ENCODE measurements around the gene TIMM17A.
"Not testable (repeated sequence)": the region's sequence is repeated elsewhere in the genome, so short reads cannot be mapped to it uniquely, and the experiment has no call there.

Gene TIMM17A

DNA sequence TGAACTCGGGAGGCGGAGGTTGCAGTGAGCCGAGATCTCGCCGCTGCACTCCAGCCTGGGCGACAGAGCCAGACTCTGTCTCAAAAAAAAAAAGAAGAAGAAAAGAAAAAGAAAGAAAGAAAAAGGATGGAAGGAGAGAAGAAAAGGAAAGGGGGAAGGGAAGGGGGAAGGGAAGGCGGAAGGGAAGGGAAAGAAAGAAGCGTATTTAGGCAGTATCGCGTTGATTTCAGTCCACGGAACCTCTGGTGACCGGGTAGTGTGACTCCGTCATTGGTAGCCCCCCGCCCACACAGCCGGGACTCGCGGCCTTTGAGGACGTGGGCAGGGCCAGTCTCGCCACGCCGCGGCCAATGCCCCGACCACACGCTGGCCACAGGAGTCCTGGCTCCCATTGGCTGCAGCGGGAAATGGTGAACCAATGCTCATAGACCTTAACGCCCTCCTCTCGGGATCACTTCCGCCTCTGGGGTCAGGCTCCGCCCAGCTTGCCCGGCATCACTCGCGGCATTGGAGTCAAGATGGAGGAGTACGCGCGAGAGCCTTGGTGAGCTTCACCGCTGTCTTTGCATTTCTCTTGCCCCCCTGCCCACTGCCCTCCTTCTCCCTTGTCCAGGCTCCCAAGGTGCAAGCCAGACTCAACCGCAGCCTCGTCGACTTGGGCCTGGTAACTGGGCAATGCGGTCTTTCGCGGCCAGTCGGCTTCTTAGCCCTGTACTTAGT, at the start of gene TIMM17A:
Gene TIMM17A (plus strand): TSS at position 495 of the 720 bp plus-strand sequence. CDS start 24 bp downstream, at position 519.
- DNase-seq, result peak; percentile 97

DNA sequence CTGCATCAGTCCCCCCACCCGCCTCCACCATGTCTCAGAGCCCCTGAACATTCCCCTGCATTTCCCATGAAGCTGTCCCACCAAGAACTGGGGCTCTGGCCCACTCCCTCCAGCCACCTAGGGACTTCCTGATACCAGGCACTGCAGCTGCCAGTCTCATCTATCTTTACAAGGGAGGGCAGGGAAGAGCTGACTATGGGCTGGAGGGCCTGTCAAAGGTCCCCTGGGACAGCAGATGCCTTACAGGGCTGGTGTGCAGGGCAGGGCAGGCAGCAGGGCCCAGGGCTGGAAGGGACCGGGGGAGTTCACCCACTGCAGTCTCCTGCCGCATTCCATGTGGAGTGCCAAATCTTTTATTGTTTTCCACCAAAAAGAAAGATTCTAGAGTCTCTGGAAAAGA, 49.0 kb upstream of the TIMM17A start:
- DNase-seq, result no peak

DNA sequence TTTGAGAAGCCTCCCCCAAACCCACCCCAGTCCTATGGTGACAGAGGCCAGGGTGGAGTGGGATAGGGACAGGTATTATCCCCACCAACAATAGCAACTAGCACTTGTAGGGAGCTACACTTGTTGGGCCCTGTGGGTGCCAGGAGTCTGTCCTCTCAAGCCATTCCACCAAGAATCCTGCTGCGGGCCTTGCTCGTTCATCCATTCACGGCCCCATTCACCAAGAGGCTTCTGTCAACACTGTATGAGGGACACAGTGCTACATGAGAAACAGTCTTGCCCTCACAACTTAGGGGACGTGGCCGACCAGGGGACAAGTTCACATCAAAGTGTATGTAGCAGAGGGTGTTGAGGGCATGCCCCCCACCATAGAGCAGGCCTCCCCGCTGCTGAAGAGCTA, 47.7 kb upstream of the TIMM17A start:
- DNase-seq, result no peak

DNA sequence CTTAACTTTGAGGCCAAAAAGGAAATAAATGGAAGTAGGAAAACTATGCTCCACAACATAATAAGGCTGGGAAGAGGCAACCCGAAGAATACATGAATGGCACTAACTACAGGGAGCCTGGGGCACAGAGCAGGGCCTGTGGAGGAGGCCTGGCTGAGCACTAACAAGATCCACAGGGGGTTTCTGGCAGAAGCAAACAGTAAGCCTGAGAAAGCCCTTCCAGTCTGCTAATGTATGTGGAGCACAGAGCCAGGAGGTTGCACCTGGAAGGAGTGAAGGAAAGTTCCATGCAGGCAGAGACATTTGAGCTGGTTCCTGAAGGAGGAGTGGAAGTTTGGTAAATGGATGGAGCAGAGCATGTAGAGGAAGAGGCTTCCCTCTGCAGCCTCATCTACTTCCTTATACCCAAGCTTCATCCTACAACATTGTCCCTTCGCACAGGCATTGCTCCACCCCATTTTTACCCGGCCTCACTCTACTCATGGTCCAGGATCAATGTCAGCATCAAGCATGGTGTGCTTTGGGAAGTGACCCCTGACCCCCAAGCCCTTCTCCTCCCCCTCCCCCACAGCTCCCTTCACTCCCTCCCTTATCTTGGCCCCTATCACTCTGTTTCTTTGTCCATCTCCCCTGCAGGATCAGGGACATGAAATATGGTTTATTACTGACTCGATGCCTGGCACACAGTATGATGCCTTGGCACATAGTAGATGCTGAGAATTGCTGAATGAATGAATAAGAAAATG, 43.3 kb upstream of the TIMM17A start:
- DNase-seq, result no peak

DNA sequence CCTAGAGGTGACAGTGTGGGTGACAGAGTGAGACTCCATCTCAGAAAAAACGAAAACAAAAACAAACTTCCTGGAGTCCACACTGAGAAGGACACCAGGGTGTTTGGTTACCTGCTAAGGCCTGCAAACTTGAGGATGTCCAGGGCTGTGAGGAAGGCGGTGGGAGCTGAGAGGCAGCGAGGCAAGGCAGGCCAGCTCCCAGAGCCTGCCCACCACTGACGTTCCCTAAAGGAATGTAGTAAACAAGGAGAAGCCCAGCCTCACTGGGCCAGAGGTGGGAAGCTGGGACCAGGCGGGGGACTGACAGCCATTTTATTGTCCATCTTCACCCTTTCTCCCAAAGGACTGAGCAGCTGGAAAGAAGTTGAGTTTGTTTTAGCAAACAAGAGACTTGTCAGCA, 42.5 kb upstream of the TIMM17A start:
- DNase-seq, result no peak

DNA sequence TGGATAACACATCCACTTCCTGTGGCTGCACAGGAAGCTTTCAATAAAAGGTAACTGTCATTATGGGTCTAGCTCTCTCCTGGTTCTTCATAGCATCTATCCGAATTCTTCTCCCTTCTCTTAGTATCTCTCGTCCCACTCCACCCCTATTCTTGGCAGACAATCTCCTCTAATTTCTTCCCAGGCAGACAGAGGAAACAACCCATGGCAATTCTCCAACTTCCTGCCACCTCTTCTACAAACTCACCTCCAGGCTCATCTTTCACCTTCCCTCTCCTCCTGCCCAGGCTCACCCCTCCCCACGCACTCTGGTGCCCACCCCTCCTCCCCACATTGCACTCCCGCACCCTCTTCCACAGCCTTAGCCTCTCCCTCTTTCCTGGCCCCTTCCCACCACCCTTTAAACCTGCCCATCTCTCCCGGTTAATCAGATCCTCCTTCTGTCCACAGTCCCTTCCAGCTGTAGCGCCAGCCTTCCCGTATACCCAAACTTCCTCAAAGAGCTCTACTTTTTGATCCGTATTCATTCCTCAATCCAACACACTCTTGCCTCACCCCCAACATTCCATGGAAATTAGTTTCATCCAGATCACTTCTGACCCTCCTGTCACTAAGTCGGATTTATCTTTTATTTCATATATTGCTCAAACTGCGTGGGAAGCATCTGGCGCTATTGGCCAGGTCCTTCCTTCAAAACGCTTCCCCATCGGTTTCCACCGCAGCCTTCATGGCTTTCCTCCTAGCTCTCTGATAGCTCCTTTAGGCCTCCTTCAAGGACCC, 40.7 kb upstream of the TIMM17A start:
- no peak for DNase-seq

DNA sequence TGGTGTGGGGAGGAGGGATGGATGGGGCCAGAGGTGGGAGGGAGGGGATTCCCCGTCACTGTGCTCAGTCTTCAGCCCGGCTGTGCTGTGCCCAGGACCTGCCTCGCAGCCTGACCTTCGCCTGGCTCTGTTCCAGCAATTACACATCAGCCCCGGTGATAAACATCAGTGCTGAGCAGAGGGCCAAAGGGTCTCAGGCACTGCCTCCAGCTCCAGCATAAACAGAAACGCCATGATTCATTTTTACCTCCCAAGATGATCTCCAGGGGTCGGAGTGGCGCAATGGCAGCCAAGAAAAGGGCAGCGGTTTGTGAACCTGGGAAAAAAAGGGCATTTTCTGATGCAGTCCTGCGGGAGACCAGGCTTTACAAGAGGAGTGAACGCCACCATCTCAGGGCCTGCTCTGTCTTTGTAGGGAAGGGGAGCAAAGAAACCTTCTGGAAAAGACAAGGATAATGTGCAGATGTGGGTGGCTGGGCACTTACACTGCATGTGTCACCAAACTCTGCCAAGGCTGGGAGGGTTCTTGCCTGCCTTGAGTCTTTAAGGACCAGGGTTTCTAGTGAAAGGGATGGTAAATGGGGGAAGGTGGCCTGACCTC, 38.6 kb upstream of the TIMM17A start:
- peak; percentile 39 for DNase-seq

DNA sequence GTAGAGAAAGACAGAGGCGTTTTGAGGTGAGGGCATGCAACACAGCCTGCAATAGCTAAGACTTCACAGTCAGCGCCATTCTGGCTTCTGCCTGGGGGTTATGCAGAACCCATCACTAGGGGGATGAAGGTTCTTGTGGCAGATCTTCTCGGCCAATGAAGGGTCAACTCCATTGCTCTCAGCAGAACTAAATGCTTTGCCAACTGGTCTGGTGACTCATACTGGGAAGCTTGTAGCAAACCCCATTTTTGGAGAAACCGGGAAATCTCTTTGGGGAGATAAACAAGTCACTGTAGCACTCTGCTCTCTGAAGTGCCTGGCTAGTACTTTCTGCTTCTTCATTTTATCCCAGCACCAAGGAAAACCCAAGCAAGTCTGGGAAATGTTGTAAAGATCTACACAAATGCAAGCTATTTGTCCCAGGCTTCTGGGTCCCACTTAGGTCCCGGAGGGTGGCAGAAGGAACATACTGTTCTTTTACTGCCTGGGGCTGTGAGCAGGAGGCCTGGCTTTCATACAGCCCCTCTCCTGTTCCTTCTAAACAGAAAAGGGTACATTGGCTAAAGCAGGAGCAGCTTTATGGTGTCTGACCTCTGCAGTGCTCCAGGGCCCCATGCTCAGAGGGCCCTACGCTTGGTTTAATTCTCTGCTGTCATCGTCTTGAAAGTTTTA, 37.8 kb upstream of the TIMM17A start:
- DNase-seq, result no peak

DNA sequence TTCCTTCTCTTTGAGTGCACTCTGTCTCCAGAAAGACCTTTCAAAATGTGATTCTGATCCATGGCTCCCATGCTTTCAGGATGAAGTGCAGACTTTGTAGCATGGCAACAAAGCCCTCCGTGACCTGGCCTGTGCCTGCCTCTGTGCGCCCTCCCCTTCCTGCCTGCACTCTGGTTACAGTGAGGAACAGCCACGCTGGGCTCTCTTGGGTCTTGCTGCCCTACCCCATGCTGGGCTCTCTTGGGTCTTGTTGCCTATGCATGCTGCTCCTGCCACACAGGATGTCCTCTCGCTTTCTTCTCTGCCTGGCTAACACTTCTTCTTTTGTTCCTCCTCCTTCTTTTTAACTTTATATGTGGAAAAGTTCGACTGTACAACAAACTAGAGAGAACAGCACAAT, 37.0 kb upstream of the TIMM17A start:
- no peak for DNase-seq

DNA sequence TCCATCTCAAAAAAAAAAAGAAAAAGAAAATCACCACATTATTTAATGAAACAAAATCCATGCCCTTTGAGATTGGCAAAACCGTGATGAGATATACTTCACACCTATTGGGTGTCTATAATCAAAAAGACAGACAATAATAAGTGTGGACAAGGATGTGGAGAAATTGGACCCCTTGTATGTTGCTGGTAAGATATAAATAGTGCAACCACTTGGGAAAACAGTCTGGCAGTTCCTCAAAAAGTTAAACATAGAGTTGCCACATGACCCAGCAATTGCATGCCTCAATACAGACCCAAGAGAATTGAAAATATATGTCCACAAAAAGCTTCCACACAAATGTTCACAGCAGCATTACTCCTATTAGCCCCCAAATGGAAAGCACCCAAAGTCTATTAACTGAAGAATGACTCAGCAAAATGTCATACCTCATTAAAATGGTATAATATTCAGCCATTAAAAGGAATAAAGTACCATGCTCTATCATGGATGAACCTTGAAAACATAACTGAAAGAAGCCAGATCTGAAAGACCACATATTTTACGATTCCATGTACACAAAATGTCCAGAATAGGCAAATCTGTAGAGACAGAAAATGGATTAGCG, 33.2 kb upstream of the TIMM17A start:
- DNase-seq, result no peak

DNA sequence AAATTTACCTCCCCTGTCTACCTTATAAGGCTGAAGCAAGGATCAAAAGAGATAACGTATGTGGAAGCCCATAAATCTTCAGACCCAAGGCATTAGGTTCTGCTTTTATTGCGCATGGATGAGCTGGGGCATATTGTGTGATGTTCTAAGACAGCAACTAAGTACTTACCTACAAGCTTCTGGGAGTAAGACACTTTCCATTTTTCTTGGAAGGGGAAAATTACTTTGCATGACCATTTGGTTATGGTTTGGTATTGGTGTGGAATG, 30.1 kb upstream of the TIMM17A start:
- no peak for DNase-seq

DNA sequence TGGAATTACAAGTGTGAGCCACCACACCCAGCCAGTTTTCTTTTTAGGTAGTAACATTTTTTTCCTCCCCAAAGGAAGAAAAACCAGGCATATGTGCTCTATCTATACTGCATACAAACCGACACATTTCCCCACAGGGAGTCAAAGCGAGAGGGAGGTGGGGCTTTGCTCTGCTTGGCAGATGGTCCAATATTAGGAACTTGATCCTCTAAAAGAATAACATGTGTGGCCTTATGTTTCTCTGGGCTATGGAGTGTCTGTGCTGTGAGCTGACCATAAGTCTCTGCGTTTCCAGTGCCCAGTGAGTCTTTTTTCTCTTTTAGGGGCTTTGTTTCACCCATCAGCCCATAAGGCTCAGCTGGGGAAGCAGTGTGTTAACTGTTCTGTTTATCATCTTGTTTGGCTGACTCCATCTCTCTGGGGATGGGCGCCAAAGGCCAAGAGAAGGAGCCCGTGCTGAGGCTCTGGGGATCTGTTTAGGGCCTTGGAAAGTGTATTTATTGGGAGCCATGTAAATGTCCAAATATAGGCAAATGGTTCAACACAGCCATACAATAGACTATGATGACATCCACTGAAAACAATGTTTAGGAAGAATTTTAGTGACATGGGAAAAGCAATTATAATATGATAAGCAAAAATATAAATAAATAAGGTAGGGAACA, 29.2 kb upstream of the TIMM17A start:
- no peak for DNase-seq

DNA sequence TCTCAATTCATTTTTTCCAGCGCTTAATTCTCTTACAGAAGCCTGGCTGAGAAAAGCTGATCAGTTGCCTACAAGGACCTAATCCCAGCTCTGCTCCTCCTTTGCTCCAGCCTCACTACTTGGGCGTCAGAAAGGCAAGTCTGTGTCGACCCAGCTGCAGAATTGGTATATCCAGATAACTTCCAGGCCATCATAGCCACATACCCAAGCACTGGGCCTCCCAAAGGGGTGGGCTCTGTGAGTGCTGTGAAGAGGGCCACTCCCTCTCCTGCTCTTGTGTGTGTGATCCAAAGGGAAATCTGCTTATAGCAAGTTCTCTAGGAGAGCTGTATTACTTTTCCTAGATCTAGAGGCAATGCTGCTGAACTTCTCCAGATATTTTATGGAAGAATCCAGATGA, 27.0 kb upstream of the TIMM17A start:
- DNase-seq, result no peak

DNA sequence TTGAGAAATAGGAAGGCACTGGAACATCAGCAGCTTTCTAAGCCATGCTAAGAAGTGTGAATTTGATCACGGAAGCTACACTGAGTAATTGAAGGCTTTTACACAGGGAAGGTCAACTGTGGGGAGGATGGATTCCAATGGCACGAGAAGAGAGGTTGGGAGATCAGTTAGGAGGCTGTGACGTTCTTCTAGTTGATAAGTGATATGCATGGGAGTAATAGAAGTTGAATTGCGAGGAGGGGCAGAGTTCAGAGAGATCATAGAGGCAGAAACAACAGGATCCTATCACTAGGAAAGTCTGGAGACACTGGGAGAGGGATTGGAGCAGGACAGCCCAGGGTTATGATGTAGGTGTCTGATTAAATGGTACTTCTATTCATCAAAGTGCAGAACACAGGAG, 25.2 kb upstream of the TIMM17A start:
- DNase-seq, result no peak

DNA sequence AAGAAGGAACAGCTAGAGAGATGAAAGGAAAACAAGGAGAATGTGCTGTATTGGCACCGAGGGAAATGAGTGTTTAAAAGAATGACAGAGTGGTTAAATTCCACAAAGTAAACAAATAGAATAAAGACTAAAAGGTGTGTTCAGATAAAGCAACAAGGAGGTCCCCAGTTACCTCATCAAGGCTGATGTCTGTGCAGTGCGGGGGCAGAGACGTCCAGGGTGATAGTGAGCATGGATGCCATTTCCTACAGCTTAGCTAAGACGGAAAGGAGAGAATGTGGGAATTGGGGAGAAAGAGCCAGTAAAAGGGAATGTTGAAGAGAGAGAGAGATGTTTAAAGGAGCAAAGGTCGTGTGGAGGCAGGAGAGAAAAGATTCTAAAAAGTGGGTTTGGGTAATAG, 24.5 kb upstream of the TIMM17A start:
- no peak for DNase-seq

DNA sequence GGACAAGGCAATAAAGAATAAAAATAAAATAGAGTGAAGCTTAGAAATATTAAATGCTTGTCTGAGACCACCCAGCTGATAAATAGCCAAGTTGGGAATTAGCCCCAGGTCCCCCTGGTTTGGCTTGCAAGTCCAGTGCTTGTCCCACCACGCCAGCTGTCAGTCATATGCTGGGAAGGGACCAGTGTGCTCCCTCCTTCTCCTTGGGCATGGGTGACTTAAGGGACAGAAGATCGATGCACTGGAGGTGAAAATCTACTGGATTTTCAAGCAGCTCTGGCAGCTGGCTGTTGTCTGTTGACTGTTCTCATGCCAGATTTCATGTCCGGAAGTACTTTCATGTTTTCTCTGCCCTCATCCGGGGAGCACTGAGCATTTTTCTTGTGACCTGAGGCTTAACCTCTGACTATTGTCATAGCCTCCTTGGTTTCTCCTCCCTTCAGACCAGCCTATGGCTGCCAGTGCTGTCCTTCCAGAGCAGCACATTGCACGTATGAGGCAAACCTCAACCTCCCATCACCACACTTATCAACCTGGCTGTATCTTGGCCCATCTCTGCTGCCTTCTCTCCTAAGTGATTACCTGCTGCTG, 21.4 kb upstream of the TIMM17A start:
- no peak for DNase-seq

DNA sequence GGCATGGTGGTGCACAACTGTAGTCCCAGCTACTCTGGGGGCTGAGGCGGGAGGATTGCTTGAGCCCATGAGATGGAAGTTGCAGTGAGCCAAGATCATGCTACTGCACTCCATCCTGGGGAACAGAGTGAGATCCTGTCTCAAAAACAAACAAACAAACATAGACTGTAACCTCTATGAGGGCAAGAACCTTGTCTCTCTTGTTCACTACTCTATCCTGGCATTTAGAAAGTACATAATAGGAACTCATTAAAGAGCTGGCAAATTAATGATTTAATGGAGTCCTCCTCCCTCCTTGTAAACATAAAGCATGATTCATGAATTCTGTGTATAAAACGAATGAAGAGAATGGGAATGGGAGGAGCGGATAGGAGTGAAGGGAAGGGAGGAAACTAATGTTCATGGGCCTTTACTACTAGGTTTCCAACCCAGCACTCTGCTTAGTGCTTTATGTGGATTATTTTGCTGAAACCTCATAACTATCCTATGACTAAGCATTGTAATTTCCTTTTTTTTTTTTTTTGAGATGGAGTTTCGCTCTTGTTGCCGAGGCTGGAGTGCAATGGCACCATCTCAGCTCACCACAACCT, 17.6 kb upstream of the TIMM17A start:
- no peak for DNase-seq

DNA sequence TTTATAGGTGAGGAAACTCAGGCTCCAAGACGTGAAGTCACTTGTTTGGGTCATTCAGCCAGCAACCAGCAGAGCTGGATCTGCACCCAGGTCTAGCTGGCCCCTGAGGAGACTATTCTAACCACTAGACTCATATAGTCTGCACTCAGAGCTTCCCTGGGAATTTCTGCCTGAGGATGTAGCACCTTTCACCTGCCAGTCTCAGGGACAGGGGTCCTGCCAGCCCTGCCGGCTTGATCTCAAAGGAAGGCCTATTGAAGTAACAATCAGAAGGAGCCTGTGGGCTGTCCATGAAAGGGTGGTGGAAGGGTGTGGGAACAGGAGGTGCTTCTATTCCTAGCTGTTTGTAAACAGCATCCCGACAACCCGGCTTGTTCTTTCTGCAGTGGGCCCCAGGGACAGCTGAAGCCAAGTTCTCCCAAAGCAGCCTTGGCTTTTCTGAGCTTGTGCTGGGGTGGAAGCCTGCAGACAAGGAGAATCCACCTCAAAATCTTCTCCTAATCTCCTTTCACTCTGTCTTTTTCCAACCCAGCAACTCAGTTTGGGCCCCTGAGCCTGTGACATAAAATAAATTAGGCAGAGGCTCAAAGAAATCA, 16.8 kb upstream of the TIMM17A start:
- no peak for DNase-seq

DNA sequence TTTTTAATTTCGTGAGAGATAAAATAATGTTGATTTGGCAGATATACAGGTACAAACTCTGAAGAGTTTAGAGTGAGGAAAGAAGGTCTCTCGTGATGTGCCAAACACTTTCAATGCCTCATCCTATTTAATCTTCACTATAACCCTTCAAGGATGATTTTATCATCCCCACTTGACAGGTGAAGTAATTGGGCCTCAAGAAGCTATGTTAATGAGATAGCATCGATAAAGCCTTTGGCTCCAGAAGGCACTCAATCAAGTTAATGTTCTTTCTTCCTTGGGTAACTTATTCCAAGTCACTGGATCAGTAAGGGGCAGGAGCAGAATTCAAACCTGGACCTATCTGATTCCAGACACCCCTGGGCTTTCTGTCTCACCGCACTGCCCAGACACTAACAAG, 16.2 kb upstream of the TIMM17A start:
- no peak for DNase-seq

DNA sequence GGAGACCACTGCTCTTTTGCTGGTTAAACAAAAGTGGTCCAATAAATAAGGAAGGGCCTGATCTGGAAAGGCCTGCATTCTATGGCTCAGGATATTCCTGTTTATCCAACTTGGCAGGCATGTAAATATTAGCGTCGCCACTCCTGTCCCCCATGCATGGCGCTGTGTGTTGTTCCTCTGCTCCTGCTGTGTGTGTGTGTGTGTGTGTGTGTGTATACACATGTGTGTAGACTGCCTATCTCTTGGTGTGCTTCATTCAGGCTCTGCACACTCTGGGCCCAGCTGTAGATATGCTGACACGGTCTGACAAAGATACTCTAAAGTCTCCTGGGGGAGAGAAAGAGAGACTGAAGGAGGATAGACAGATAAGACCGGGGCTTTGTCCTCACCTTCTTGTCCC, 15.7 kb upstream of the TIMM17A start:
- DNase-seq, result no peak

DNA sequence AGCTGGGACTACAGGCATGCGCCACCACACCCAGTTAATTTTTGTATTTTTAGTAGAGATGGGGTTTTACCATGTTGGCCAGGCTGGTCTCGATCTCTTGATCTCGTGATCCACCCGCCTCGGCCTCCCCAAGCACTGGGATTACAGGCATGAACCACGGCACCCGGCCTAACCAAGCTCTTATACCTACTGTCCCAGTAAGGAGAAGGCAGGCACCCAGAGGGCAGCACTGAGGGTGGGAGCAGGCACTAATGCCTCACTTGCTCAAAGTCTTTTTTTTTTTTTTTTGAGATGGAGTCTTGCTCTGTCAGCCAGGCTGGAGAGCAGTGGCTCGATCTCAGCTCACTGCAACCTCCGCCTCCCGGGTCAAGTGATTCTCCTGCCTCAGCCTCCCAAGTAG, 15.0 kb upstream of the TIMM17A start:
- DNase-seq, result not testable (repeated sequence)
